Measurements from ENCODE around the gene PSMA5.

DNA sequence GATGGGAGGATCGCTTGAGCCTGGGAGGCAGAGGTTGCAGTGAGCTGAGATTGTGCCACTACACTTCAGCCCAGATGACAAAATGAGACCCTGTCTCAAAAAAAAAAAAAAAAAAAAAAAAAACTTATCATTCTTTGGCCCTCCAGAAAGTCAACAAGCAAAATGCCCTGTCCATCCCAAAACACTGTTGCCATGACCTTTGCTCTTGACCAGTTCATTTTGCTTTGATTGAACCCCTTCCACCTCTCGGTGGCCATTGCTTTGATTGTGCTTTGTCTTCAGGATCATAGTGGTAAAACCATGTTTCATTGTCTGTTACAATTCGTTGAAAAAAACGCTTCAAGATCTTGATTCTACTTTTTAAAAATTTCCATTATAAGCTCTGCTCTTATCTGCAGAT is 31.6 kb upstream of the PSMA5 start:
- TF ChIP-seq, protein P1, sequence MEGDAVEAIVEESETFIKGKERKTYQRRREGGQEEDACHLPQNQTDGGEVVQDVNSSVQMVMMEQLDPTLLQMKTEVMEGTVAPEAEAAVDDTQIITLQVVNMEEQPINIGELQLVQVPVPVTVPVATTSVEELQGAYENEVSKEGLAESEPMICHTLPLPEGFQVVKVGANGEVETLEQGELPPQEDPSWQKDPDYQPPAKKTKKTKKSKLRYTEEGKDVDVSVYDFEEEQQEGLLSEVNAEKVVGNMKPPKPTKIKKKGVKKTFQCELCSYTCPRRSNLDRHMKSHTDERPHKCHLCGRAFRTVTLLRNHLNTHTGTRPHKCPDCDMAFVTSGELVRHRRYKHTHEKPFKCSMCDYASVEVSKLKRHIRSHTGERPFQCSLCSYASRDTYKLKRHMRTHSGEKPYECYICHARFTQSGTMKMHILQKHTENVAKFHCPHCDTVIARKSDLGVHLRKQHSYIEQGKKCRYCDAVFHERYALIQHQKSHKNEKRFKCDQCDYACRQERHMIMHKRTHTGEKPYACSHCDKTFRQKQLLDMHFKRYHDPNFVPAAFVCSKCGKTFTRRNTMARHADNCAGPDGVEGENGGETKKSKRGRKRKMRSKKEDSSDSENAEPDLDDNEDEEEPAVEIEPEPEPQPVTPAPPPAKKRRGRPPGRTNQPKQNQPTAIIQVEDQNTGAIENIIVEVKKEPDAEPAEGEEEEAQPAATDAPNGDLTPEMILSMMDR (conservative IDR thresholded peaks at IDR 0.05; ENCODE audit: low read length): no peak
- TF ChIP-seq EZH2phosphoT487 (IDR thresholded peaks at IDR 0.05; ENCODE audit: borderline replicate concordance): no peak

Measured in Loucy (cell line).